HepG2 (cell line): ENCODE measurements around the gene ENPP7. TPM values are rescaled to one million over a fixed set of nuclear protein-coding genes. Genes with fewer than 3 reads are reported as not detected.

Experiments
- ASH2L ChIP-seq: fragments of 300-600, 200-600 bp; sonication (generic); IDR thresholded peaks from 2 replicates; pipeline ENCODE4 v1.7.0; 2017; ENCODE audit warnings: low read depth, mild to moderate bottlenecking, moderate library complexity, mixed read lengths, low read length; ENCODE audit not compliant: insufficient read length
- EHMT2 ChIP-seq: fragments of 200-600 bp; sonication (generic); IDR thresholded peaks from 2 replicates; pipeline ENCODE4 v1.7.0; 2017; ENCODE audit warnings: antibody characterized with exemption, low read depth, low read length, borderline replicate concordance
- ISL2 ChIP-seq: sonication (generic); formaldehyde crosslinking; IDR thresholded peaks from 2 replicates; pipeline ENCODE4 v1.5.0; 2020; ENCODE audit warnings: missing genetic modification reagents
- NCOA2 ChIP-seq: sonication (generic); formaldehyde crosslinking; IDR thresholded peaks from 2 replicates; pipeline ENCODE4 v1.8.0; 2022; ENCODE audit warnings: inconsistent platforms
- PHB2 ChIP-seq: fragments of 450-650 bp; IDR thresholded peaks from 2 replicates; pipeline ENCODE4 v1.6.1; 2018; ENCODE audit not compliant: partially characterized antibody
- SP2 ChIP-seq: sonication (generic); formaldehyde crosslinking; IDR thresholded peaks from 2 replicates; pipeline ENCODE4 v1.5.1; 2020; ENCODE audit warnings: mild to moderate bottlenecking, missing genetic modification reagents
- SP4 ChIP-seq: sonication (generic); formaldehyde crosslinking; IDR thresholded peaks from 2 replicates; pipeline ENCODE4 v1.8.1; 2023; ENCODE audit warnings: mild to moderate bottlenecking, missing genetic modification reagents
- SPEN ChIP-seq: sonication (generic); formaldehyde crosslinking; IDR thresholded peaks from 2 replicates; pipeline ENCODE4 v1.5.1; 2020; ENCODE audit warnings: low read depth, mild to moderate bottlenecking, missing genetic modification reagents
- ZMYM4 ChIP-seq: sonication (generic); formaldehyde crosslinking; IDR thresholded peaks from 2 replicates; pipeline ENCODE4 v1.8.1; 2023; ENCODE audit warnings: mild to moderate bottlenecking, missing genetic modification reagents
- ZNF263 ChIP-seq: sonication (generic); formaldehyde crosslinking; IDR thresholded peaks from 2 replicates; pipeline ENCODE4 v1.4.0; 2020; ENCODE audit warnings: missing genetic modification reagents
- ZNF337 ChIP-seq: sonication (generic); formaldehyde crosslinking; IDR thresholded peaks from 2 replicates; pipeline ENCODE4 v1.5.1; 2020; ENCODE audit warnings: missing genetic modification reagents, low read depth, mild to moderate bottlenecking, borderline replicate concordance
- ZNF383 ChIP-seq: sonication (generic); formaldehyde crosslinking; IDR thresholded peaks from 2 replicates; pipeline ENCODE4 v1.4.0; 2020; ENCODE audit warnings: missing genetic modification reagents, mild to moderate bottlenecking, borderline replicate concordance
- ZNF709 ChIP-seq: sonication (generic); formaldehyde crosslinking; IDR thresholded peaks from 2 replicates; pipeline ENCODE4 v1.5.0; 2020; ENCODE audit warnings: mild to moderate bottlenecking, missing genetic modification reagents
- ZNF713 ChIP-seq: sonication (generic); formaldehyde crosslinking; IDR thresholded peaks from 2 replicates; pipeline ENCODE4 v1.4.0; 2020; ENCODE audit warnings: mild to moderate bottlenecking, missing genetic modification reagents
- ZSCAN12 ChIP-seq: sonication (generic); formaldehyde crosslinking; IDR thresholded peaks from 2 replicates; pipeline ENCODE4 v1.9.0; 2021; ENCODE audit warnings: mild to moderate bottlenecking, missing genetic modification reagents
- polyA plus RNA-seq, 8 experiments: library from polyadenylated mRNA; depleted of rRNA in 3 of 8; stranded (reverse) in 7 of 8; unstranded in 1 of 8; fragments of >200 nt; fragmentation: Illumina TruSeq in 4 of 8; extraction: Trizol in 4 of 8; gene quantifications; 2 replicates each; pipeline versions ENCODE4 v1.2.1 to v1.2.3, GENCODE V29; 2011 to 2016; ENCODE audit warnings: low read depth in 4 of 8, missing spikeins in 1 of 8, mixed read lengths in 1 of 8; ENCODE audit not compliant: insufficient read depth in 1 of 8
- total RNA-seq, 5 experiments: library from RNA; depleted of rRNA; stranded (reverse); fragments of >200 nt; fragmentation: Illumina TruSeq; extraction: Trizol; gene quantifications; 2 replicates each; pipeline ENCODE4 v1.2.3, GENCODE V29; 2016; ENCODE audit warnings: low read depth in 1 of 5
- TF ChIP-seq, protein P1 (sequence below): sonication (generic); formaldehyde crosslinking; conservative IDR thresholded peaks from 2 replicates; pipeline ENCODE4 v1.5.0; 2020; ENCODE audit warnings: missing genetic modification reagents
- TF ChIP-seq, protein P2 (sequence below): sonication (generic); formaldehyde crosslinking; IDR thresholded peaks from 2 replicates; pipeline ENCODE4 v1.4.0; 2020; ENCODE audit warnings: missing genetic modification reagents; ENCODE audit errors: not compliant biosample characterization
- TF ChIP-seq, protein P3 (sequence below): sonication (generic); formaldehyde crosslinking; IDR thresholded peaks from 2 replicates; pipeline ENCODE4 v1.5.1; 2020; ENCODE audit warnings: mild to moderate bottlenecking, missing genetic modification reagents
- TF ChIP-seq, protein P4 (sequence below): sonication (generic); formaldehyde crosslinking; IDR thresholded peaks from 2 replicates; pipeline ENCODE4 v1.9.0; 2022; ENCODE audit warnings: low read depth, missing genetic modification reagents
- TF ChIP-seq, protein P5 (sequence below): sonication (generic); formaldehyde crosslinking; IDR thresholded peaks from 2 replicates; pipeline ENCODE4 v1.5.1; 2020; ENCODE audit warnings: missing genetic modification reagents, mild to moderate bottlenecking, borderline replicate concordance
- TF ChIP-seq, protein P6 (sequence below): sonication (generic); formaldehyde crosslinking; IDR thresholded peaks from 2 replicates; pipeline ENCODE4 v1.8.0; 2022; ENCODE audit warnings: missing genetic modification reagents, mild to moderate bottlenecking, borderline replicate concordance

ENPP7 gene
- total and polyA plus RNA-seq, 2 of the 13 experiments (the other 11 are each of a cell fraction or from before 2014, with no cell fraction given): 1.1 to 2.2 TPM

DNA sequence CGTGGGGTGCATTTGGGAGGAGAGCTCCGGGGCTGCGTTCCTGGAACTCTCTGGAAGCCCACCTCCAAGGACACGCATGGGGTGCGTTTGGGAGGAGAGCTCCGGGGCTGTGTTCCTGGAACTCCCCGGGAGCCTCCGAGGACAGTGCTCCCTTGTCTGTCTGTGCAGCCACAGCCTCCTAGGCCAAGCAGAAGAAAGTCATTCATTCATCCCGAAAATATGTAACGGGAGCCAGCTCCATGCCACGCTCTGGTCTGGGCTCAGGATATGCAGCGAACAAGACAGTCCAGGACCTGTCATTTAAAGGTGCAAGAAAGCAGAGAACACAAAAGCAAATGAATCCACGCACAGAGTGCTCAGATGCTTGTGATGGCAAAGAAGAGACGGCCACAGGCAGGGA is 7.9 kb downstream of the ENPP7 start (continued):
- TF ChIP-seq, protein P1, sequence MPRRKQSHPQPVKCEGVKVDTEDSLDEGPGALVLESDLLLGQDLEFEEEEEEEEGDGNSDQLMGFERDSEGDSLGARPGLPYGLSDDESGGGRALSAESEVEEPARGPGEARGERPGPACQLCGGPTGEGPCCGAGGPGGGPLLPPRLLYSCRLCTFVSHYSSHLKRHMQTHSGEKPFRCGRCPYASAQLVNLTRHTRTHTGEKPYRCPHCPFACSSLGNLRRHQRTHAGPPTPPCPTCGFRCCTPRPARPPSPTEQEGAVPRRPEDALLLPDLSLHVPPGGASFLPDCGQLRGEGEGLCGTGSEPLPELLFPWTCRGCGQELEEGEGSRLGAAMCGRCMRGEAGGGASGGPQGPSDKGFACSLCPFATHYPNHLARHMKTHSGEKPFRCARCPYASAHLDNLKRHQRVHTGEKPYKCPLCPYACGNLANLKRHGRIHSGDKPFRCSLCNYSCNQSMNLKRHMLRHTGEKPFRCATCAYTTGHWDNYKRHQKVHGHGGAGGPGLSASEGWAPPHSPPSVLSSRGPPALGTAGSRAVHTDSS (CRISPR knock-in tag): no peak
- TF ChIP-seq, protein P2, sequence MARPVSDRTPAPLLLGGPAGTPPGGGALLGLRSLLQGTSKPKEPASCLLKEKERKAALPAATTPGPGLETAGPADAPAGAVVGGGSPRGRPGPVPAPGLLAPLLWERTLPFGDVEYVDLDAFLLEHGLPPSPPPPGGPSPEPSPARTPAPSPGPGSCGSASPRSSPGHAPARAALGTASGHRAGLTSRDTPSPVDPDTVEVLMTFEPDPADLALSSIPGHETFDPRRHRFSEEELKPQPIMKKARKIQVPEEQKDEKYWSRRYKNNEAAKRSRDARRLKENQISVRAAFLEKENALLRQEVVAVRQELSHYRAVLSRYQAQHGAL (CRISPR knock-in tag): no peak
- TF ChIP-seq NCOA2 (CRISPR knock-in tag) (no peak), ZNF709 (CRISPR knock-in tag) (no peak), EHMT2 (no peak), SP2 (CRISPR knock-in tag) (no peak), ISL2 (CRISPR knock-in tag) (no peak), ZSCAN12 (CRISPR knock-in tag) (no peak), ZNF337 (CRISPR knock-in tag) (no peak), ZNF713 (CRISPR knock-in tag) (no peak), ZMYM4 (no peak), PHB2 (no peak), ZNF263 (CRISPR knock-in tag) (peak; percentile 93), ZNF383 (CRISPR knock-in tag) (no peak), SPEN (CRISPR knock-in tag) (no peak), SP4 (CRISPR knock-in tag) (no peak), ASH2L (no peak)
- TF ChIP-seq, protein P3, sequence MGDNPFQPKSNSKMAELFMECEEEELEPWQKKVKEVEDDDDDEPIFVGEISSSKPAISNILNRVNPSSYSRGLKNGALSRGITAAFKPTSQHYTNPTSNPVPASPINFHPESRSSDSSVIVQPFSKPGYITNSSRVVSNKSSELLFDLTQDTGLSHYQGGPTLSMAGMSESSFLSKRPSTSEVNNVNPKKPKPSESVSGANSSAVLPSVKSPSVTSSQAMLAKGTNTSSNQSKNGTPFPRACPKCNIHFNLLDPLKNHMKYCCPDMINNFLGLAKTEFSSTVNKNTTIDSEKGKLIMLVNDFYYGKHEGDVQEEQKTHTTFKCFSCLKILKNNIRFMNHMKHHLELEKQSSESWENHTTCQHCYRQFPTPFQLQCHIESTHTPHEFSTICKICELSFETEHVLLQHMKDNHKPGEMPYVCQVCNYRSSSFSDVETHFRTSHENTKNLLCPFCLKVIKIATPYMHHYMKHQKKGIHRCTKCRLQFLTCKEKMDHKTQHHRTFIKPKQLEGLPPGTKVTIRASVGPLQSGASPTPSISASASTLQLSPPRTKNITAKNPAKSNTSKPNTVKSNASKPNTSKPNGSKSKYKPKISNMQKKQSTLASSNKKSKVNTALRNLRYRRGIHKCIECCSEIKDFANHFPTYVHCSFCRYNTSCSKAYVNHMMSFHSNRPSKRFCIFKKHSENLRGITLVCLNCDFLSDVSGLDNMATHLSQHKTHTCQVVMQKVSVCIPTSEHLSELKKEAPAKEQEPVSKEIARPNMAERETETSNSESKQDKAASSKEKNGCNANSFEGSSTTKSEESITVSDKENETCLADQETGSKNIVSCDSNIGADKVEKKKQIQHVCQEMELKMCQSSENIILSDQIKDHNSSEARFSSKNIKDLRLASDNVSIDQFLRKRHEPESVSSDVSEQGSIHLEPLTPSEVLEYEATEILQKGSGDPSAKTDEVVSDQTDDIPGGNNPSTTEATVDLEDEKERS (CRISPR knock-in tag): no peak
- TF ChIP-seq, protein P4, sequence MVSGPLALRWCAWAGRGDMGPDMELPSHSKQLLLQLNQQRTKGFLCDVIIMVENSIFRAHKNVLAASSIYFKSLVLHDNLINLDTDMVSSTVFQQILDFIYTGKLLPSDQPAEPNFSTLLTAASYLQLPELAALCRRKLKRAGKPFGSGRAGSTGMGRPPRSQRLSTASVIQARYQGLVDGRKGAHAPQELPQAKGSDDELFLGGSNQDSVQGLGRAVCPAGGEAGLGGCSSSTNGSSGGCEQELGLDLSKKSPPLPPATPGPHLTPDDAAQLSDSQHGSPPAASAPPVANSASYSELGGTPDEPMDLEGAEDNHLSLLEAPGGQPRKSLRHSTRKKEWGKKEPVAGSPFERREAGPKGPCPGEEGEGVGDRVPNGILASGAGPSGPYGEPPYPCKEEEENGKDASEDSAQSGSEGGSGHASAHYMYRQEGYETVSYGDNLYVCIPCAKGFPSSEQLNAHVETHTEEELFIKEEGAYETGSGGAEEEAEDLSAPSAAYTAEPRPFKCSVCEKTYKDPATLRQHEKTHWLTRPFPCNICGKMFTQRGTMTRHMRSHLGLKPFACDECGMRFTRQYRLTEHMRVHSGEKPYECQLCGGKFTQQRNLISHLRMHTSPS (CRISPR knock-in tag): no peak
- TF ChIP-seq, protein P5, sequence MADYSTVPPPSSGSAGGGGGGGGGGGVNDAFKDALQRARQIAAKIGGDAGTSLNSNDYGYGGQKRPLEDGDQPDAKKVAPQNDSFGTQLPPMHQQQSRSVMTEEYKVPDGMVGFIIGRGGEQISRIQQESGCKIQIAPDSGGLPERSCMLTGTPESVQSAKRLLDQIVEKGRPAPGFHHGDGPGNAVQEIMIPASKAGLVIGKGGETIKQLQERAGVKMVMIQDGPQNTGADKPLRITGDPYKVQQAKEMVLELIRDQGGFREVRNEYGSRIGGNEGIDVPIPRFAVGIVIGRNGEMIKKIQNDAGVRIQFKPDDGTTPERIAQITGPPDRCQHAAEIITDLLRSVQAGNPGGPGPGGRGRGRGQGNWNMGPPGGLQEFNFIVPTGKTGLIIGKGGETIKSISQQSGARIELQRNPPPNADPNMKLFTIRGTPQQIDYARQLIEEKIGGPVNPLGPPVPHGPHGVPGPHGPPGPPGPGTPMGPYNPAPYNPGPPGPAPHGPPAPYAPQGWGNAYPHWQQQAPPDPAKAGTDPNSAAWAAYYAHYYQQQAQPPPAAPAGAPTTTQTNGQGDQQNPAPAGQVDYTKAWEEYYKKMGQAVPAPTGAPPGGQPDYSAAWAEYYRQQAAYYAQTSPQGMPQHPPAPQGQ (CRISPR knock-in tag): no peak
- TF ChIP-seq, protein P6, sequence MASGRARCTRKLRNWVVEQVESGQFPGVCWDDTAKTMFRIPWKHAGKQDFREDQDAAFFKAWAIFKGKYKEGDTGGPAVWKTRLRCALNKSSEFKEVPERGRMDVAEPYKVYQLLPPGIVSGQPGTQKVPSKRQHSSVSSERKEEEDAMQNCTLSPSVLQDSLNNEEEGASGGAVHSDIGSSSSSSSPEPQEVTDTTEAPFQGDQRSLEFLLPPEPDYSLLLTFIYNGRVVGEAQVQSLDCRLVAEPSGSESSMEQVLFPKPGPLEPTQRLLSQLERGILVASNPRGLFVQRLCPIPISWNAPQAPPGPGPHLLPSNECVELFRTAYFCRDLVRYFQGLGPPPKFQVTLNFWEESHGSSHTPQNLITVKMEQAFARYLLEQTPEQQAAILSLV (CRISPR knock-in tag): no peak
